Esophagus muscularis mucosa (tissue), 4 donors: ENCODE measurements around the gene ULK4. TPM values are rescaled to one million over a fixed set of nuclear protein-coding genes. Genes with fewer than 3 reads are reported as not detected.
A peak's percentile ranks its signal among the peaks of the same experiment; 100 is the strongest.

ENCODE experiments used
- DNase-seq: peaks from one replicate; pipeline ENCODE4 v3.0.0-alpha.2; 2017; ENCODE audit errors: extremely low spot score
- H3K27ac ChIP-seq, 4 donors: fragments of 200-600 bp; sonication (generic); replicated peaks in 1 of 4; 1 replicate in 3 of 4; 2 replicates in 1 of 4; pipeline ENCODE4 v1.5.1; 2016 to 2019; ENCODE audit warnings: mild to moderate bottlenecking in 1 of 4
- H3K27me3 ChIP-seq, 4 donors: fragments of 200-600 bp; sonication (generic); one replicate each; pipeline versions ENCODE4 v1.5.1 to v1.6.0; 2016 to 2019
- H3K36me3 ChIP-seq, 4 donors: fragments of 200-600 bp; sonication (generic); one replicate each; pipeline ENCODE4 v1.5.1; 2016 to 2019
- H3K4me1 ChIP-seq, 4 donors: fragments of 200-600 bp; sonication (generic); one replicate each; pipeline ENCODE4 v1.5.1; 2016 to 2019
- H3K4me3 ChIP-seq, 4 donors: fragments of 200-600 bp; sonication (generic); 1 replicate in 2 of 4; 2 replicates in 2 of 4; pipeline ENCODE4 v1.5.1; 2016 to 2019; ENCODE audit warnings: mild to moderate bottlenecking in 4 of 4, moderate library complexity in 1 of 4
- H3K9me3 ChIP-seq, 4 donors: fragments of 200-600 bp; sonication (generic); 1 replicate in 3 of 4; 2 replicates in 1 of 4; pipeline ENCODE4 v1.5.1; 2016 to 2019
- CTCF ChIP-seq, 3 experiments: fragments of 200-600 bp in 2 of 3; fragments of 450-650 bp in 1 of 3; sonication (generic) in 2 of 3; IDR thresholded peaks; one replicate each; pipeline ENCODE4 v1.5.1; 2017 to 2019; ENCODE audit warnings: antibody characterized with exemption in 3 of 3, mild to moderate bottlenecking in 2 of 3, moderate library complexity in 1 of 3
- EP300 ChIP-seq: sonication (generic); formaldehyde crosslinking; IDR thresholded peaks from one replicate; pipeline ENCODE4 v1.6.1; 2017; ENCODE audit warnings: antibody characterized with exemption
- POLR2A ChIP-seq: fragments of 450-650 bp; IDR thresholded peaks from one replicate; pipeline ENCODE4 v1.6.1; 2017; ENCODE audit warnings: antibody characterized with exemption, moderate library complexity, mild to moderate bottlenecking, low read depth
- POLR2AphosphoS5 ChIP-seq, 2 donors: sonication (generic); formaldehyde crosslinking; IDR thresholded peaks; one replicate each; pipeline ENCODE4 v1.6.1; 2017; ENCODE audit warnings: antibody characterized with exemption in 2 of 2
- WGBS: methylation state at CpG from one replicate; pipeline ENCODE4 v1.1.5; 2018; 5-methylcytosine and 5-hydroxymethylcytosine counted together
- intact Hi-C: fragments of 100-400 bp; cut with DNase I; formaldehyde crosslinking; loops from one replicate; pipeline ENCODE4 v1.15.1; 2023
- total RNA-seq, 4 donors: library from RNA; depleted of rRNA; stranded (reverse); fragments of >200 nt; gene quantifications; one replicate each; pipeline versions ENCODE4 v1.1.0 to v1.2.1, GENCODE V29; 2016

ULK4 gene
- total RNA-seq, 4 donors from 2014 or later = 4.2 to 15.4 (median 11.0) TPM

GRCh38 chr3:41997702-41998550, 36.0 kb upstream of the ULK4 start:
- Histone ChIP-seq H3K9me3 (no peaks in the 10 kb centered on the region), H3K4me1 (peaks cover 10 to 14% (median 12%) of the 10 kb centered on the region in 4 donors), H3K27ac (peak overlapping the region in 1 of 4 donors; percentile 32), H3K4me3 (no peak overlapping the region), H3K27me3 (no peaks in the 10 kb centered on the region), H3K36me3 (no peaks in the 10 kb centered on the region)
- no peak for DNase-seq
- no peak for TF ChIP-seq EP300
- no peak for TF ChIP-seq POLR2A
- no peak for TF ChIP-seq POLR2AphosphoS5 (IDR thresholded peaks at IDR 0.05)
- peak; percentile 38 to 48 (median 39) for TF ChIP-seq CTCF (IDR thresholded peaks at IDR 0.05)
- intact Hi-C loops = loop anchor here (10.0 kb wide), 1 partner anchor 103 kb away; no protein-coding TSS in a partner anchor
- 38% methylated on average over 6 of the region's 6 CpGs for WGBS

GRCh38 chr3:41991437-41991836, 29.5 kb upstream of the ULK4 start:
- Histone ChIP-seq H3K4me1 (no peaks in the 10 kb centered on the region), H3K36me3 (no peaks in the 10 kb centered on the region), H3K27me3 (no peaks in the 10 kb centered on the region), H3K4me3 (no peak overlapping the region), H3K9me3 (no peaks in the 10 kb centered on the region), H3K27ac (no peak overlapping the region)
- intact Hi-C loops = loop anchor here (10.0 kb wide), 1 partner anchor 97 kb away; no protein-coding TSS in a partner anchor
- WGBS = 78% methylated on average over 3 of the region's 3 CpGs
- TF ChIP-seq EP300 = no peak
- TF ChIP-seq POLR2A = no peak
- no peak for TF ChIP-seq CTCF (IDR thresholded peaks at IDR 0.05)
- no peak for TF ChIP-seq POLR2AphosphoS5 (IDR thresholded peaks at IDR 0.05)
- DNase-seq = no peak

GRCh38 chr3:41989518-41989917, 27.6 kb upstream of the ULK4 start:
- WGBS = 99% methylated on average over 3 of the region's 3 CpGs
- no peak for TF ChIP-seq POLR2A
- TF ChIP-seq EP300 = no peak
- intact Hi-C loops = no loop called here
- Histone ChIP-seq H3K36me3 (no peaks in the 10 kb centered on the region), H3K27me3 (no peaks in the 10 kb centered on the region), H3K9me3 (no peaks in the 10 kb centered on the region), H3K4me3 (no peak overlapping the region), H3K4me1 (no peaks in the 10 kb centered on the region), H3K27ac (no peak overlapping the region)
- no peak for DNase-seq

DNA sequence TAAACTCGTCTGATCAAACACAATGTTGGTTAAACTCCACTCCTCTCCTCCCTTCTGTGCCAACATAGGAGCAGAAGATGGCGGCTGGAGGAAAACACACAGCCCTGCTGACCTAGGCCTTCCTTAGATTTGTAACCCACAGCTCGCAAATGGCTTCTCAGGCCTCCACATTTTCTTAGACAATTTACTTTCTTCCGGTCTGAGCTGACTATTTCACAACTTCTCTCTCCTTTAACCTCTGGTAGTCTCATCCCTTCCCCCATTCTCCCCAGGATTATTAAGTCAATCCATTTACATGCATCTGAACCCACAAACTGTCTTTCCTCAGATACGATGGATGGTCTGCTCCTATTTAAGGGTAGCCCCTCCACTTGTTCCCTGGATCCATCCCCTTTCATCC, 25.7 kb upstream of the ULK4 start:
- Histone ChIP-seq H3K27ac (no peak overlapping the region), H3K4me3 (no peak overlapping the region), H3K27me3 (no peaks in the 10 kb centered on the region), H3K9me3 (no peaks in the 10 kb centered on the region), H3K4me1 (no peaks in the 10 kb centered on the region), H3K36me3 (no peaks in the 10 kb centered on the region)
- TF ChIP-seq POLR2A (no peak), EP300 (no peak), POLR2AphosphoS5 (IDR thresholded peaks at IDR 0.05) (no peak)
- intact Hi-C loops = no loop called here
- WGBS = 91% methylated on average over 5 of the region's 5 CpGs
- no peak for DNase-seq

- DNase-seq = no peak
- TF ChIP-seq POLR2AphosphoS5 (IDR thresholded peaks at IDR 0.05) (no peak), CTCF (IDR thresholded peaks at IDR 0.05) (no peak), POLR2A (no peak), EP300 (no peak)
- intact Hi-C loops = no loop called here
- Histone ChIP-seq H3K36me3 (no peaks in the 10 kb centered on the region), H3K4me1 (no peaks in the 10 kb centered on the region), H3K4me3 (no peak overlapping the region), H3K27ac (no peak overlapping the region), H3K9me3 (no peaks in the 10 kb centered on the region), H3K27me3 (no peaks in the 10 kb centered on the region)
- WGBS = 83% methylated on average over 2 of the region's 2 CpGs
Observed at GRCh38 chr3:41986561-41986960, 24.7 kb upstream of the ULK4 start.
